Astrocyte (in vitro differentiated cells and primary cell): ENCODE results near the gene GDAP1L1.

Experiments used
- EZH2 ChIP-seq: IDR thresholded peaks from 2 replicates; pipeline ENCODE4 v1.6.1; 2012; ENCODE audit warnings: mild to moderate bottlenecking, low read length, inconsistent platforms; ENCODE audit not compliant: insufficient read depth
- TF ChIP-seq, protein P1 (sequence below): IDR thresholded peaks from 2 replicates; pipeline ENCODE4 v1.5.1; 2011; ENCODE audit warnings: low read depth, mild to moderate bottlenecking, inconsistent platforms, low read length, moderate library complexity; ENCODE audit not compliant: insufficient read depth

- TF ChIP-seq, protein P1, sequence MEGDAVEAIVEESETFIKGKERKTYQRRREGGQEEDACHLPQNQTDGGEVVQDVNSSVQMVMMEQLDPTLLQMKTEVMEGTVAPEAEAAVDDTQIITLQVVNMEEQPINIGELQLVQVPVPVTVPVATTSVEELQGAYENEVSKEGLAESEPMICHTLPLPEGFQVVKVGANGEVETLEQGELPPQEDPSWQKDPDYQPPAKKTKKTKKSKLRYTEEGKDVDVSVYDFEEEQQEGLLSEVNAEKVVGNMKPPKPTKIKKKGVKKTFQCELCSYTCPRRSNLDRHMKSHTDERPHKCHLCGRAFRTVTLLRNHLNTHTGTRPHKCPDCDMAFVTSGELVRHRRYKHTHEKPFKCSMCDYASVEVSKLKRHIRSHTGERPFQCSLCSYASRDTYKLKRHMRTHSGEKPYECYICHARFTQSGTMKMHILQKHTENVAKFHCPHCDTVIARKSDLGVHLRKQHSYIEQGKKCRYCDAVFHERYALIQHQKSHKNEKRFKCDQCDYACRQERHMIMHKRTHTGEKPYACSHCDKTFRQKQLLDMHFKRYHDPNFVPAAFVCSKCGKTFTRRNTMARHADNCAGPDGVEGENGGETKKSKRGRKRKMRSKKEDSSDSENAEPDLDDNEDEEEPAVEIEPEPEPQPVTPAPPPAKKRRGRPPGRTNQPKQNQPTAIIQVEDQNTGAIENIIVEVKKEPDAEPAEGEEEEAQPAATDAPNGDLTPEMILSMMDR: no peak
- no peak for TF ChIP-seq EZH2
Observed at GRCh38 chr20:44258226-44258890, 11.2 kb downstream of the GDAP1L1 start.
